Right lobe of liver (tissue), 6 donors: ENCODE results near the gene MCL1. TPM values are rescaled to one million over a fixed set of nuclear protein-coding genes. Genes with fewer than 3 reads are reported as not detected.
A peak's percentile ranks its signal among the peaks of the same experiment; 100 is the strongest.

ENCODE experiments used
- ATAC-seq, 4 donors: fragments of 200-7000 bp; cut with Tn5 transposase; one replicate each; pipeline ENCODE4 v1.9.1; 2020; ENCODE audit warnings: mild to moderate bottlenecking in 4 of 4, moderate library complexity in 4 of 4
- DNase-seq, 3 donors: peaks; one replicate each; pipeline ENCODE4 v3.0.0-alpha.2; 2020
- H3K27ac ChIP-seq, 3 donors: fragments of 200-600 bp; one replicate each; pipeline ENCODE4 v1.8.0; 2022
- H3K27me3 ChIP-seq, 2 donors: fragments of 200-600 bp; one replicate each; pipeline ENCODE4 v1.8.0; 2022
- H3K36me3 ChIP-seq, 4 donors: fragments of 200-600 bp; sonication (generic) in 1 of 4; one replicate each; pipeline versions ENCODE4 v1.5.1 to v1.8.0; 2017 to 2022; ENCODE audit warnings: control low read depth in 1 of 4
- H3K4me1 ChIP-seq, 4 donors: fragments of 200-600 bp; sonication (generic) in 1 of 4; one replicate each; pipeline versions ENCODE4 v1.5.1 to v1.8.0; 2017 to 2022; ENCODE audit warnings: control low read depth in 1 of 4
- H3K4me3 ChIP-seq, 3 donors: fragments of 200-600 bp; one replicate each; pipeline ENCODE4 v1.8.0; 2022
- H3K9me3 ChIP-seq, 4 donors: fragments of 200-600 bp; sonication (generic) in 1 of 4; one replicate each; pipeline versions ENCODE4 v1.5.1 to v1.8.0; 2017 to 2022; ENCODE audit warnings: control low read depth in 1 of 4
- POLR2A ChIP-seq: fragments of 450-650 bp; IDR thresholded peaks from one replicate; pipeline ENCODE4 v1.6.1; 2017; ENCODE audit warnings: antibody characterized with exemption, mild to moderate bottlenecking
- WGBS: methylation state at CpG from one replicate; pipeline ENCODE4 v1.1.6; 2018; ENCODE audit warnings: low coverage, low lambda C conversion rate; ENCODE audit not compliant: insufficient coverage; ENCODE audit errors: missing lambda C conversion rate; 5-methylcytosine and 5-hydroxymethylcytosine counted together
- intact Hi-C, 2 donors: fragments of 100-400 bp; cut with DNase I; formaldehyde crosslinking; loops; one replicate each; pipeline versions ENCODE4 v1.11.2 to v1.14.1; 2022
- total RNA-seq, 6 experiments: library from RNA; depleted of rRNA in 2 of 6; stranded (reverse); fragments of >200 nt in 2 of 6; fragmentation: NEBNext Ultra II Directional in 3 of 6; extraction: Animal tissue kit (Norgen Biotek cat#: 25700) in 3 of 6; gene quantifications; one replicate each; pipeline versions ENCODE4 v1.1.0 to v1.2.4, GENCODE V29; 2016 to 2023
- TF ChIP-seq, protein P1 (sequence below), 4 donors: fragments of 200-600 bp in 3 of 4; fragments of 450-650 bp in 1 of 4; IDR thresholded peaks; one replicate each; pipeline versions ENCODE4 v1.5.1 to v1.8.0; 2016 to 2022; ENCODE audit warnings: antibody characterized with exemption in 4 of 4, mild to moderate bottlenecking in 2 of 4
- donor health status: DM: no; HTN: yes; CAD: no.
- donor health status: DM: no; HTN: no; CAD: no.
- donor health status: DM: no; HTN: no; CAD: no.
- donor health status: DM: no; HTN: yes; CAD: no.
- donor health status: DM: no; HTN: yes; CAD: no.

MCL1 gene
- total RNA-seq, 6 experiments from 2014 or later: 83.6 to 266 (median 158) TPM

DNA sequence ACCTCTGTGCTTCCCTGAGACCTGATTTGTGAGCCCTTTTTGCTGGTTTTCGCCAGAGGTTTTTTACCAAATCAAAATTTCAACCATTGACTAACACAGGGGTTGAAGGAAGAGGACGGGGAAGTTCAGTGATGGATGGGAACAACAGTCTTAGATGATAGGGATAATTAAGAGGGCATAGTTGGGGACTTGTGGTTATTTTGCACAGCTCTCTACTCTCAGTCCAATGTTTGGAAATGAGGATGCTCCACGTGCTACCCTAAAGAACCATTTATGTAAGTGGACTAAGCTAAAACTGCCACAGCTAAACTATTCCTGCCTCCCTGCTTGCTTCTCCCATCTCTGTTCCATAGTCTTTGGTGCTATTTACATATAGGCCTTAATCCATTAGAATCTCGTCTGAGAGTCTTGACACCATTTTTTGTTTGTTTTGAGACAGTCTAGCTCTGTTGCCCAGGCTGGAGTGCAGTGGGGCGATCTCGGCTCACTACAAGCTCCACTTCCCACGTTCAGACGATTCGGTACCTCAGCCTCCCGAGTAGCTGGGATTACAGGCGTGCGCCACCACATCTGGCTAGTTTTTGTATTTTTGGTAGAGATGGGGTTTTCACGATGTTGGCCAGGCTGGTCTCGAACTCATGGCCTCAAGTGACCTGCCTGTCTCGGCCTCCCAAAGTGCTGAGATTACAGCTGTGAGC lies 684 bp upstream of the MCL1 start:
- peak in 1 of 4 donors; percentile 0 for ATAC-seq
- Histone ChIP-seq H3K27ac (peak overlapping the region; percentile 95 to 99 (median 99)), H3K4me1 (peaks cover 0 to 10% (median 2%) of the 10 kb centered on the region in 4 donors), H3K27me3 (no peaks in the 10 kb centered on the region), H3K36me3 (peaks cover 8 to 28% (median 22%) of the 10 kb centered on the region in 4 donors), H3K9me3 (no peaks in the 10 kb centered on the region), H3K4me3 (peak overlapping the region; percentile 61 to 99 (median 63))
- 57% methylated on average over 14 of the region's 15 CpGs for WGBS
- intact Hi-C loops: loop anchor here in 1 of 2 donors (5.0 kb wide), 1 partner anchor 32 kb away; no protein-coding TSS in a partner anchor
- no peak for DNase-seq
- no peak for TF ChIP-seq POLR2A
- TF ChIP-seq, protein P1, sequence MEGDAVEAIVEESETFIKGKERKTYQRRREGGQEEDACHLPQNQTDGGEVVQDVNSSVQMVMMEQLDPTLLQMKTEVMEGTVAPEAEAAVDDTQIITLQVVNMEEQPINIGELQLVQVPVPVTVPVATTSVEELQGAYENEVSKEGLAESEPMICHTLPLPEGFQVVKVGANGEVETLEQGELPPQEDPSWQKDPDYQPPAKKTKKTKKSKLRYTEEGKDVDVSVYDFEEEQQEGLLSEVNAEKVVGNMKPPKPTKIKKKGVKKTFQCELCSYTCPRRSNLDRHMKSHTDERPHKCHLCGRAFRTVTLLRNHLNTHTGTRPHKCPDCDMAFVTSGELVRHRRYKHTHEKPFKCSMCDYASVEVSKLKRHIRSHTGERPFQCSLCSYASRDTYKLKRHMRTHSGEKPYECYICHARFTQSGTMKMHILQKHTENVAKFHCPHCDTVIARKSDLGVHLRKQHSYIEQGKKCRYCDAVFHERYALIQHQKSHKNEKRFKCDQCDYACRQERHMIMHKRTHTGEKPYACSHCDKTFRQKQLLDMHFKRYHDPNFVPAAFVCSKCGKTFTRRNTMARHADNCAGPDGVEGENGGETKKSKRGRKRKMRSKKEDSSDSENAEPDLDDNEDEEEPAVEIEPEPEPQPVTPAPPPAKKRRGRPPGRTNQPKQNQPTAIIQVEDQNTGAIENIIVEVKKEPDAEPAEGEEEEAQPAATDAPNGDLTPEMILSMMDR (IDR thresholded peaks at IDR 0.05): no peak

DNA sequence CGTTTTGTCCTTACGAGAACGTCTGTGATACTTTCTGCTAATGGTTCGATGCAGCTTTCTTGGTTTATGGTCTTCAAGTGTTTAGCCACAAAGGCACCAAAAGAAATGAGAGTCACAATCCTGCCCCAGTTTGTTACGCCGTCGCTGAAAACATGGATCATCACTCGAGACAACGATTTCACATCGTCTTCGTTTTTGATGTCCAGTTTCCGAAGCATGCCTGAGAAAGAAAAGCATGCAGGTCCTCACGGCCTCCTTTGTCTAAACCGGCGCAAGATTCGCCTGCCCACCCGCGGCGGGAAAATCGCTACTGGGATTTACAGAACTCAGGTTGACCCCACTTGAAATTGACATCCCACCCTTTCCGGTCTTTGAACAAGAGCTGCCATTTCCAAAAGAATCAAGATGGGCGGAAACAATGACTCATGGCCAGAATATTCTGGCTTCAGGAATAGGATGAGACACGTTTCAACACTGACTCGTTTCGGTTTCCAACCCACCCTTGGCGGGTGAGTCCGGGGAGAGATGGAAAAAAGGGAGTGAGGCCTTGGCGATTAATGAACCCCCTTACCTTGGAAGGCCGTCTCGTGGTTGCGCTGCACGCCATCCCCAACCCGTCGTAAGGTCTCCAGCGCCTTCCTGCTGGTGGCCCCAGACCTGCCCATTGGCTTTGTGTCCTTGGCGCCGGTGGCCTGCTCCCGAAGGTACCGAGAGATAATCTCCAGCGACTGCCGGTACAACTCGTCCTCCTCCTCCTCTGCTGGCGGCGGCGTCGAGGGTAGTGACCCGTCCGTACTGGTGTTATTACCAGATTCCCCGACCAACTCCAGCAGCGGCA lies 919 bp downstream of the MCL1 start:
- H3K36me3 ChIP-seq: peaks cover 15 to 44% (median 31%) of the 10 kb centered on the region in 4 donors
- WGBS: 0% methylated on average over 34 of the region's 50 CpGs
- peak in 3 of 4 donors; percentile 3 to 13 (median 11) for ATAC-seq
- H3K9me3 ChIP-seq: no peaks in the 10 kb centered on the region
- intact Hi-C loops: loop anchor here in 1 of 2 donors (5.0 kb wide), 1 partner anchor 34 kb away; no protein-coding TSS in a partner anchor
- H3K4me1 ChIP-seq: peaks cover 0 to 26% (median 10%) of the 10 kb centered on the region in 4 donors
- peak overlapping the region; percentile 61 to 99 (median 63) for H3K4me3 ChIP-seq
- DNase-seq: peak in 1 of 3 donors; percentile 72
- no peaks in the 10 kb centered on the region for H3K27me3 ChIP-seq
- TF ChIP-seq, protein P1 (IDR thresholded peaks at IDR 0.05): no peak
- TF ChIP-seq POLR2A: no peak
- H3K27ac ChIP-seq: peak overlapping the region; percentile 96 to 99 (median 99)

DNA sequence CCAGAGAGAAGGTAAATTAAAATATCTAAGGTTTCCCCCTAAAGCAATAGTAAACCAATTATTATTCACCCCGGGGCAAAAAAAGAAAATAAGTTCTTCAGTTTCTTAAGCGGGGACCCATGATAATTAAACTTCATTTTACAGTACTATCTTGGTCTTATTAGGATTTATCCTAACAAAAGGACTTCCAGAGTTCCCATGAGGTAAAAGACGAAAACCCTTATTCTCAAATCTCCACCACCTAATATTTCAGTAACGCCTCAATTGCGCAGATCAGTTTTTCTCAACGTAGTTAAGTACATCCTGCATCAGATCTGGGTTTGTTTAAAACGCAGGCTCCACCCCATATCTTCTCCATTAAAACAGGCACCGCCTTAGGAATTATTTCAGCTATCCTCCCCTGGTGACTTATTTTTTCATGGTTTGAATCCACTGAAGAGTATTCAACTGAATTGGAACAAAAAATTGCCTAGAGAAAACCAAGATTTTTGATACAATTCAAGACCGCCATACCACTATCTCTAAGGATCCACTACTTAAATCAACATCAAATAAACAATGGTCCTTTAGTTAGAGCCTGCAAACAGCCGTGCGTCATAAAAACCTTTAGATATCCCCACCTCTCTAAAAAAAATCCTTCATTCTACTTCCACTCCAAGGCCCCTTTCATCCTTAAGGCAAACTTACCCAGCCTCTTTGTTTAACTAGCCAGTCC lies 1.7 kb downstream of the MCL1 start:
- intact Hi-C loops: loop anchor here in 1 of 2 donors (5.0 kb wide), 1 partner anchor 35 kb away; no protein-coding TSS in a partner anchor
- Histone ChIP-seq H3K36me3 (peaks cover 22 to 51% (median 38%) of the 10 kb centered on the region in 4 donors), H3K4me3 (peak overlapping the region; percentile 61 to 99 (median 63)), H3K4me1 (peaks cover 0 to 34% (median 13%) of the 10 kb centered on the region in 4 donors), H3K27ac (peak overlapping the region; percentile 96 to 99 (median 99)), H3K27me3 (no peaks in the 10 kb centered on the region), H3K9me3 (no peaks in the 10 kb centered on the region)
- no peak for DNase-seq
- 2% methylated on average over 11 of the region's 11 CpGs for WGBS
- TF ChIP-seq, protein P1 (IDR thresholded peaks at IDR 0.05): no peak
- TF ChIP-seq POLR2A: no peak
- no peak for ATAC-seq
